22Rv1 (cell line): ENCODE results near the gene NCLN.
"Not testable (repeated sequence)": the region's sequence is repeated elsewhere in the genome, so short reads cannot be mapped to it uniquely, and the experiment has no call there.

Source experiments
- H3K27ac ChIP-seq: fragments of 450-650 bp; 2 replicates; pipeline ENCODE4 v1.5.1; 2017
- ZFX ChIP-seq: fragments of 450-650 bp; IDR thresholded peaks from 2 replicates; pipeline ENCODE4 v1.6.1; 2017; ENCODE audit warnings: antibody characterized with exemption, borderline replicate concordance
- TF ChIP-seq, protein P1 (sequence below): fragments of 450-650 bp; IDR thresholded peaks from 2 replicates; pipeline ENCODE4 v1.5.1; 2017; ENCODE audit warnings: mild to moderate bottlenecking

The NCLN gene

DNA sequence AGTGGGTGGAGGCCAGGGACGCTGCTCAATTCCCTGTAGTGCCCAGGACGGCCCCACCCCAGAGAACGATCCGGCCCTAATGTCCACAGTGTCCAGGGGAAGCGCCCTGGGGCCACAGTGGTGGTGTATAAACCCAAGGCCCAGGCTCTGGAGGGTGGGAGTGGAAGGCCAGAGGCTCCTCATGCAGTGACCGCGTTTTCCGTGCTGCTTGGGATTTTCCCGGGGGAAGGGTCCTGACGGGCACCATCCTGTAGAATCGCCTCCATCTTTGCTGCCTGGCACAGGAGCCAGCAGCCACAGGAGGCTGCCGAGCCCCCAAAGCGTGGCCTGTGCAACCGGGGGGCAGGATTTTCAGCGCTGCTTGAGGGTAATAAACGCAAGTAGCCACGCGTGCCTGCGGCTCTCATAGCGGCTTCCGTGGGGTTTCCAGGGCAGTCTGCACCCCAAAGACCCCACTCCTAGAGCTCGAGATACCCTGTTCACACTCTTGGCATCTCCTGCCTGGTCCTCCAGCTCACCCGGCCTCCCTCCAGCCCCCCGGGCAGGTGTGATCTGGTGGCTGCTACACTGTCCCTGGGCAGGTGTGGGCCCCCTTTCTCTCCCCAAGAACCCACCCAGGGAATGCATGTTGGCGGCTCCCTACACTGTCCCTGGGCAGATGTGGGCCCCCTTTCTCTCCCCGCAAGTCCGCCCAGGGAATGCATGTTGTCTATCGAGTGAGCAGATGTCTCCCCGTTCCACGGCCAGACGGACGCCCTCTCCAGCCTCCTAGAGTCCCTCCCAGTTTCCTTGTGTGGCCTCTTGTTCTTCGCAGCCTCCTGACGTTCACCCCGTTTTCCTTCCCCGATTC, 2.2 kb downstream of the NCLN start:
- H3K27ac ChIP-seq = no peak overlapping the region
- TF ChIP-seq ZFX = no peak
- TF ChIP-seq, protein P1, sequence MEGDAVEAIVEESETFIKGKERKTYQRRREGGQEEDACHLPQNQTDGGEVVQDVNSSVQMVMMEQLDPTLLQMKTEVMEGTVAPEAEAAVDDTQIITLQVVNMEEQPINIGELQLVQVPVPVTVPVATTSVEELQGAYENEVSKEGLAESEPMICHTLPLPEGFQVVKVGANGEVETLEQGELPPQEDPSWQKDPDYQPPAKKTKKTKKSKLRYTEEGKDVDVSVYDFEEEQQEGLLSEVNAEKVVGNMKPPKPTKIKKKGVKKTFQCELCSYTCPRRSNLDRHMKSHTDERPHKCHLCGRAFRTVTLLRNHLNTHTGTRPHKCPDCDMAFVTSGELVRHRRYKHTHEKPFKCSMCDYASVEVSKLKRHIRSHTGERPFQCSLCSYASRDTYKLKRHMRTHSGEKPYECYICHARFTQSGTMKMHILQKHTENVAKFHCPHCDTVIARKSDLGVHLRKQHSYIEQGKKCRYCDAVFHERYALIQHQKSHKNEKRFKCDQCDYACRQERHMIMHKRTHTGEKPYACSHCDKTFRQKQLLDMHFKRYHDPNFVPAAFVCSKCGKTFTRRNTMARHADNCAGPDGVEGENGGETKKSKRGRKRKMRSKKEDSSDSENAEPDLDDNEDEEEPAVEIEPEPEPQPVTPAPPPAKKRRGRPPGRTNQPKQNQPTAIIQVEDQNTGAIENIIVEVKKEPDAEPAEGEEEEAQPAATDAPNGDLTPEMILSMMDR = no peak

DNA sequence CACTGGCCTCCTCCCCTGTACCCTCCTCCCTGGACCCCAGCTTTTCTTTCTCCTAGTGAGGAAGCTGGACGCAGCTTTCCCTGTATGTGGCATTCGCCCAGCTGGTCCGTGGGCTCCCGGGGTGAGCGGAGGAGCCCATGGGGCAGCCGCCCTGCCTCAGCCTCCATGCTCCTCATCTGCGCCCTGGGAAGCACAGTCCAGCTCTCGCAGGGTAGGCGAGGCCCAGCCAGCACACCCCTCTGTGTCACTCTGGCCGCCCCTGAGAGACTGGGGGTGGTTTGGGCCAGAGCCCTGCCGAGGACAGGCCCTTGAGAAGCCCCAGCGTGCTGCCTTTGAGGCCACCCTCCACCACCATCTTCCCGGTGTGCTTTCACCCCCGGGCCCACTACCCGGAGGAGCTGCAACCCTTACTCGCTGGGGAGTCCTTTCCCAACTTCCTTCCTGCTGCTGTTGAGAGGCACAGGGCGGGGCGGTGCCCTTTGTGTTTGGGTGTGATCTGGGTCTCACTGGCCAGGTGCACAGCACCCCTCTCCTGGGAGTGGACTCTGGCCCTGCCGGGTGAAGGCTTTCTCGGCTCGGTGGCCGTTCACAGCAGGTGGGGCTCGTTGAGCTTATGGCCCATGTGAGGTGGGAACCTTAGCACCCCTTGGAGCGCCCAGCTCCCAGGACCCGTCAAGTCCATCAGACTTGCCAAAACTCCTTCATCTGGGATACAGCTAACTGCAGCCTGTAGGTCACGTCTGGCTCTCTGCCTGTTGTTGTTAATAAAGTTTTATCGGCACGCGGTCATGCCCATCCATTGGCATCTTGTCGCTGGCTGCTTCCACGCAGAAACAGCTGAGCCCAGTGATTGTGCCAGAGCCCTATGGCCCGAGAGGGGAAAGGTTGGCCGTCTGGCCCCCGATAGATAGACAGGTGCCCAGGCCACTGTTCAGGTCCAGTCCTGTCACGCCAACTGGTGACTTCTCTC, 3.2 kb downstream of the NCLN start:
- no peak overlapping the region for H3K27ac ChIP-seq
- TF ChIP-seq, protein P1 = no peak
- no peak for TF ChIP-seq ZFX

DNA sequence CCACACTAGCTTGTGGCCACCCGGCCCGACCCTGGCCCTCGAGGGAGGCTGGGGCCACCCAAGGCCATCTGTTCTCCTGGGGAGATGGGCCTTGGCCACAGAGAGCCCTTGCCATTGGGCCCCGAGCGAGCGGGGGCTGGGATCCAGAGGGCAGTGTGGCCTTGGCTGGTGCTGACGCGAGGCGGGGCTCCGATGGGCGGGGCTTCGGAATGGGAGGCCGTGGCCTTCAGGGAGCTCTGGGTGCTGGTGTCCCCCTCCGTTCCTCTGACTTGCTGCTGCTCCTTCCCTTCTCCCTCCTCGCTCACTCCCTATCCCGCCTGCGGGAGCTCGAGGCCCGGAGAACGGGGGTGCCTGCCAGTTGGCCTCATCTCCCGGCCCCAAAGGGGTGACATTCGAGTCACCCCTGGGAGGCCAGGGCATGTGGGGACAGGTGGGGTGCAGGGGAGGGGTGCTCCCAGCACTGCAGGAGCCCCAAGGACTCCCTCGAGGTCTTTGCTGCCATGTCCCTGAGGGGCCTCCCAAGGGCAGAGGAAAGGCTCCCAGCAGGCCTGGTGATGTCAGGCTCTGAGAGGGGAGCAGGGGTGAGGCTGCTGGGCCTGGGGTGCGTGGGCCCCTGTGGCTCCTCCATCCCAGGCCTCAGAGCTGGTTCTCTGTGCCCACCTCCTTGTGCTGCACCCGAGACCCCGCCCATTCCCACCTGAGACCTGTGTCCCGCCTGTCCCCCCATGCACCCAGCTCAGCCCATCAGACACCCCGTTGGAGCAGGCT, 4.2 kb downstream of the NCLN start:
- TF ChIP-seq ZFX = no peak
- TF ChIP-seq, protein P1 = no peak
- H3K27ac ChIP-seq = no peak overlapping the region

DNA sequence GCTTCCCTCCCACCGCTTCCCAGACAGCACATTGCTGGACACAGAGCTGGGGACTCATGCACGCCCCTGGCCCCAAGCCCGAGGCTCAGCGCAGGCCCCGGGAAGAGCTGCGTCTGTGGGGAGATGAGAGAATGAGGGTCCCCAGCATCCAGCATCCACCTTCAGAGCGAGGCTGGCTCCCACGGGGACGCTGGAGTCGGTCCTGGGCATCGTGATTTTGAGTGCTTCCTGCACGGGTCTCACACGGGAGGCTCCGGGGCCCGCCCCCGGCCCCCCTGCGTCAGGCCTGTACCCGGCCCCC, 4.7 kb downstream of the NCLN start:
- TF ChIP-seq ZFX = no peak
- TF ChIP-seq, protein P1 = no peak
- H3K27ac ChIP-seq = no peak overlapping the region

DNA sequence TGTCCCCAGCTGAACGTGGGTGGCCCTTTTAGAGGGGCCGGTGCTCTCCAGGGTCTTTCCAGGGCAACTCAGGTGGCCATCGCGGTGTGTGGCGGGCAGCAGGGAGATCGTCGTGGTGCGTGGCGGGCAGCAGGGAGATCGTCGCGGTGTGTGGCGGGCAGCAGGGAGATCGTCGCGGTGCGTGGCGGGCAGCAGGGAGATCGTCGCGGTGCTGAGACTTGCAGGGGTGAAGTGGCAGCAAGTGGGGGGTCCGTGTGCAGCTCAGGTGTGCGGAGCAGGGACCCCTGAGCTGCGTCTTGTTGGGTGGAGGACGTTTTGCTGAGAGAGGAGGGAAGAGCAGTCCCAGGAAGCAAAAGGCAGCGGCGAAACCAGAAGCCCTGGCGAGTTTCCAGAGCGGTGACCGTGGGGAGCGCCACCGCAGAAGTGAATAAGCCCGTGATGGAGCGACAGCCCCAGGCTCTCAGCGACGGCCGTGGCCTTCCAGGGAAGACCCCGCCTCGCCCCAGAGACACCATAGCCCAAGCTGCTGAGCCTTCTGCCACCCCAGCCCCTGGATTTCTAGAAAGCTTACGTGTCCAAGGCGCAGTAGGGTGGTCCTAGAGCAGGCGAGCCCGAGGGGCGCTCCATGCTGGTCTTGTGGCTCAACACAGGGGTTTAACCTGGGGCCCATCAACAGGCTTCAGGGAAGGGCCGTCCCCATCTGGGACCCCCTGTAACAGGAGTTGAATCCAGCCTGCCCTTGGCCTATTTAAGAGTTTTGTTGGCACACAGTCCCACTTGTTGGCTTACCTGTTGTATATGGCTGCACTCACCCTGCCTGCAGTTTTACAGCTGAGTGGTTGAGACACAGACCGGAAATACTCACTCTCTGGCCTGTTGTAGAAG, 5.4 kb downstream of the NCLN start:
- no peak overlapping the region for H3K27ac ChIP-seq
- TF ChIP-seq, protein P1 = no peak
- TF ChIP-seq ZFX = no peak

DNA sequence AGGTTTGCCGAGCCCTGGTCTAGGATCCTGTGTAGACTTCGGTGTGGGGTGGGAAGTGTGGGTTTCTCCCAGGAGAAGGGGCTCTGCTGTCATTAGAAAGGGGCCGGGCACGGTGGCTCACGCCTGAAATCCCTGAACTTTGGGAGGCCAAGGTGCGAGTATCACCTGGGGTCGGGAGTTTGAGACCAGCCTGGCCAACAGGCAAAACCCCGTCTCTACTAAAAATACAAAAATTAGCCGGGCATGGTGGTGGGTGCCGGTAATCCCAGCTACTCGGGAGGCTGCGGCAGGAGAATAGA, 6.0 kb downstream of the NCLN start:
- not testable (repeated sequence) for H3K27ac ChIP-seq

DNA sequence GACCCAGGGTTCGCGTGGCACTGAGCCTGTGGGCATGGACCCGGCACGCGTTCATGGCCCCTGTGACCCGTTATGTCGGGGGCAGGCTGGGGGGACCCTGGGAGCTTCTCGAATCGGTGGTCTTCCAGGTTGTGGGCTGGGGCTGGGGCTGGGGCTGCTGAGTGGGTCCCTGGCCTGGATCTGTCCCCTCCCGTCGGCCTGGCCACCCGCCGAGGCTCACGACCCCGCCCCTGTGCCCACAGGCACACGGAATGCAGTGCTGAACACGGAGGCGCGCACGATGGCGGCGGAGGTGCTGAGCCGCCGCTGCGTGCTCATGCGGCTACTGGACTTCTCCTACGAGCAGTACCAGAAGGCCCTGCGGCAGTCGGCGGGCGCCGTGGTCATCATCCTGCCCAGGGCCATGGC, 6.5 kb downstream of the NCLN start:
- TF ChIP-seq, protein P1 = no peak
- no peak for TF ChIP-seq ZFX
- H3K27ac ChIP-seq = no peak overlapping the region
